GM12892 (cell line): ENCODE measurements around the gene GSC2.

Source experiments
- POLR2A ChIP-seq: IDR thresholded peaks from 2 replicates; pipeline ENCODE4 v1.6.1; 2011; ENCODE audit warnings: low read depth, low read length, control low read depth
- POLR2AphosphoS5 ChIP-seq: IDR thresholded peaks from 2 replicates; pipeline ENCODE4 v1.6.1; 2011; ENCODE audit warnings: low read depth, low read length, control low read depth
- TAF1 ChIP-seq: IDR thresholded peaks from 2 replicates; pipeline ENCODE4 v1.6.1; 2011; ENCODE audit warnings: low read depth, mild to moderate bottlenecking, control low read depth, low read length, borderline replicate concordance

DNA sequence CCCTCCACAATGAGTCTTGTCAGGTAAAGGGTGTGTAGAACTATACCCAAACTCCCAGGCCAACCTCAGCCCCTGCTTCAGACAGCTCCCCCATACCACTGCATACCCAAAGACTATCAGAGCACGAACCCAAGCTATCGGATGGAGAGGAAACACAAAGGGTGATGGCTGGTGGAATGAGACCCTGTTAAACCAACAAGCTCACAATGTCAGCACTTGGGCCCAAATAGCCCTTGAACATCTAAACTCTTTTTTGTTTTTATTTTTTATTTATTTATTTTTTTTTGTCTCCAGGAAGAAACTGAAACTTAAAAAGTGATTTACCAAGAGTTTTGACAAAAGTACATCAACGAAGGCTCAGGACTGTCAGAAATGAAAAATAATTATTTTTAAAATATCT lies 38.5 kb downstream of the GSC2 start:
- no peak for TF ChIP-seq POLR2A
- TF ChIP-seq POLR2AphosphoS5: no peak
- no peak for TF ChIP-seq TAF1
